GM21723 (cell line): ENCODE data around the gene CAST.
"Not testable (repeated sequence)": the region's sequence is repeated elsewhere in the genome, so short reads cannot be mapped to it uniquely, and the experiment has no call there.

Source experiments
- ATAC-seq: cut with Tn5 transposase; IDR thresholded peaks from one replicate; pipeline ENCODE4 v1.9.1; 2021; ENCODE audit warnings: mild to moderate bottlenecking, moderate library complexity; ENCODE audit not compliant: unreplicated experiment

CAST gene

GRCh38 chr5:96772111-96772510 lies 109.9 kb downstream of the CAST start:
- no peak for ATAC-seq

GRCh38 chr5:96772542-96772941 lies 110.4 kb downstream of the CAST start:
- no peak for ATAC-seq

GRCh38 chr5:96775050-96775449 lies 112.9 kb downstream of the CAST start:
- no peak for ATAC-seq

GRCh38 chr5:96775689-96776088 lies 113.5 kb downstream of the CAST start:
- no peak for ATAC-seq

GRCh38 chr5:96776621-96777020 lies 114.4 kb downstream of the CAST start:
- no peak for ATAC-seq

GRCh38 chr5:96778409-96778808 lies 116.2 kb downstream of the CAST start:
- no peak for ATAC-seq

GRCh38 chr5:96780626-96781025 lies 118.5 kb downstream of the CAST start:
- ATAC-seq = no peak

- ATAC-seq = no peak
Measured at GRCh38 chr5:96781031-96781971, 119.1 kb downstream of the CAST start.

GRCh38 chr5:96783326-96783725 lies 121.2 kb downstream of the CAST start:
- ATAC-seq = no peak

GRCh38 chr5:96785326-96786109 lies 123.3 kb downstream of the CAST start:
- ATAC-seq = no peak

GRCh38 chr5:96788112-96788749 lies 126.1 kb downstream of the CAST start:
- no peak for ATAC-seq

GRCh38 chr5:96789794-96790330 lies 127.7 kb downstream of the CAST start:
- no peak for ATAC-seq

GRCh38 chr5:96790961-96791504 lies 128.9 kb downstream of the CAST start:
- ATAC-seq = no peak

GRCh38 chr5:96794757-96795156 lies 132.6 kb downstream of the CAST start:
- ATAC-seq = no peak

GRCh38 chr5:96795626-96796025 lies 133.4 kb downstream of the CAST start:
- ATAC-seq = no peak

- no peak for ATAC-seq
Measured at GRCh38 chr5:96796434-96796833, 134.3 kb downstream of the CAST start.

- not testable (repeated sequence) for ATAC-seq
Measured at GRCh38 chr5:96801718-96802117, 139.5 kb downstream of the CAST start.

GRCh38 chr5:96807075-96807654 lies 145.0 kb downstream of the CAST start:
- peak; percentile 37 for ATAC-seq

- no peak for ATAC-seq
Measured at GRCh38 chr5:96808541-96808828, 146.3 kb downstream of the CAST start.

GRCh38 chr5:96808868-96809558 lies 146.8 kb downstream of the CAST start:
- ATAC-seq = no peak
